Measurements from ENCODE around the gene TMEM229B.

The TMEM229B gene

DNA sequence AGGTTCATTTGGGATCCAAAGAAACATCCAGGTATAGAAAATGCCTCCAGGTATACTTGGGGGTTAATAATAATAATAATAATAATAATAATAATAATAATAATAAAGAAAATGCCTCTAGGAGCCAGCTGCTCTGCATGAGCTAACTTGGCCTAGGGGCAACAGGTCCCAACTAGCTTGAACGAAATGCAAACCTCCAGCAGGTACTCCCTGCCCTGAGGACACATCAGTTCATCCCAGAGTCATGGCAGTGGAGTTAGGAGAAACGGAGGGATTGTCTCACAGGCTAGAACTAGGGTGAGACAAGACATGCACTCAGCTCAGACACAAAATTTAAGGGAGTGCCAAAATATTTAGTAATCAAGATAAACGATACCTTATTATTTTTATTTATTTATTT, 12.5 kb upstream of the TMEM229B start:
- H3K4me1 ChIP-seq, result no peaks in the 10 kb centered on the region
- no peaks in the 10 kb centered on the region for H3K79me2 ChIP-seq

DNA sequence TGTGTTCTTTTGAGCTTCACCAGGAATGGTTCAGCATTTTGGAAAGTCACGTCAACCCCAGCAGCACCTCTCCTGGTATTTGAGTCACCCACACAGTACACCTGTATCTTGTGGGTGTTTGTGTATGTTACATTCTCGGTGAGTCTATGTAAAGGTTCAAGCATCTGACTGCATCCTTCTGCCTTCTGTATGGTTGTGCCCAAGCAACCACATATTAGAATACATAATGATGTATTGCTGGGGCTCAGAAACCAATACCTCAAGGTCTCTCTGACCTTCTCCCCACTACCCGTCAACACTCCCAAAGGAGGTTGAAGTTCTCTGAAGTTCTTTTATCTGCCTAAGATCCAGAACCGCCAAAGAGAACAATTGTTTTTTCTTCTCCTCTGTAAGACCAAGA, 9.2 kb upstream of the TMEM229B start:
- H3K27me3 ChIP-seq (ENCODE audit: control insufficient read depth, insufficient read depth, low read length), result no peaks in the 10 kb centered on the region

More for the DNA sequence above, 12.5 kb upstream of the TMEM229B start:
- no peak overlapping the region for H2AFZ ChIP-seq
- no peak overlapping the region for H3K27ac ChIP-seq
- H3K9ac ChIP-seq, result no peak overlapping the region
- H3K4me3 ChIP-seq (ENCODE audit: low read depth, low read length), result no peak overlapping the region
- H3K9me3 ChIP-seq (ENCODE audit: control insufficient read depth, low read length), result no peaks in the 10 kb centered on the region
- H3K36me3 ChIP-seq (ENCODE audit: control insufficient read depth, insufficient read depth, low read length), result no peaks in the 10 kb centered on the region
- H3K27me3 ChIP-seq (ENCODE audit: control insufficient read depth, insufficient read depth, low read length), result no peaks in the 10 kb centered on the region
- TF ChIP-seq, protein P1, sequence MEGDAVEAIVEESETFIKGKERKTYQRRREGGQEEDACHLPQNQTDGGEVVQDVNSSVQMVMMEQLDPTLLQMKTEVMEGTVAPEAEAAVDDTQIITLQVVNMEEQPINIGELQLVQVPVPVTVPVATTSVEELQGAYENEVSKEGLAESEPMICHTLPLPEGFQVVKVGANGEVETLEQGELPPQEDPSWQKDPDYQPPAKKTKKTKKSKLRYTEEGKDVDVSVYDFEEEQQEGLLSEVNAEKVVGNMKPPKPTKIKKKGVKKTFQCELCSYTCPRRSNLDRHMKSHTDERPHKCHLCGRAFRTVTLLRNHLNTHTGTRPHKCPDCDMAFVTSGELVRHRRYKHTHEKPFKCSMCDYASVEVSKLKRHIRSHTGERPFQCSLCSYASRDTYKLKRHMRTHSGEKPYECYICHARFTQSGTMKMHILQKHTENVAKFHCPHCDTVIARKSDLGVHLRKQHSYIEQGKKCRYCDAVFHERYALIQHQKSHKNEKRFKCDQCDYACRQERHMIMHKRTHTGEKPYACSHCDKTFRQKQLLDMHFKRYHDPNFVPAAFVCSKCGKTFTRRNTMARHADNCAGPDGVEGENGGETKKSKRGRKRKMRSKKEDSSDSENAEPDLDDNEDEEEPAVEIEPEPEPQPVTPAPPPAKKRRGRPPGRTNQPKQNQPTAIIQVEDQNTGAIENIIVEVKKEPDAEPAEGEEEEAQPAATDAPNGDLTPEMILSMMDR (IDR thresholded peaks at IDR 0.05), result no peak
- no peak overlapping the region for H3K4me2 ChIP-seq (ENCODE audit: low read length)

DNA sequence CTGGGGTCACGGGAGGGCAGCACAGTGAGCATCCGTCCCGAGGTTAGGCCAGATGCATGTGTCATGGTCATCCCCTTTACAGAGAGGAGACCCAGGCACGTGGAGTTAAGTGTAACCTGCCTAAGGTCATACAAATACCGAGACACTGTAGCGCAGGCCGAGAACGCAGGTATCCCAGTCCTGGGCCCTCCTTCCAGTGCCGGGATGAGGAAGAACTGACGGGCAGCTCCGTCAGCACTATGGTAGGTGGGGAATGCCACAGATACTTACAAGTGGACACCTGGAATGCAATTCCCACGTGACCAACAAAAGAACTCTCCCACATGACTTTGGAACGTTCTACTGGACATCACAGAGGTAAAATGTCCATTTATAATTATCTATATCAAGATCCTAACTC, 8.7 kb upstream of the TMEM229B start:
- Histone ChIP-seq H3K27ac (no peak overlapping the region), H3K9ac (no peak overlapping the region), H3K4me3 (ENCODE audit: low read depth, low read length) (no peak overlapping the region), H3K4me2 (ENCODE audit: low read length) (no peak overlapping the region), H2AFZ (no peak overlapping the region), H3K36me3 (ENCODE audit: control insufficient read depth, insufficient read depth, low read length) (no peaks in the 10 kb centered on the region), H3K27me3 (ENCODE audit: control insufficient read depth, insufficient read depth, low read length) (no peaks in the 10 kb centered on the region), H3K9me3 (ENCODE audit: control insufficient read depth, low read length) (no peaks in the 10 kb centered on the region), H3K79me2 (no peaks in the 10 kb centered on the region), H3K4me1 (no peaks in the 10 kb centered on the region)
- TF ChIP-seq, protein P1 (IDR thresholded peaks at IDR 0.05), result no peak

More for the DNA sequence above, 9.2 kb upstream of the TMEM229B start:
- Histone ChIP-seq H3K4me2 (ENCODE audit: low read length) (no peak overlapping the region), H3K27ac (no peak overlapping the region), H3K36me3 (ENCODE audit: control insufficient read depth, insufficient read depth, low read length) (no peaks in the 10 kb centered on the region), H3K4me1 (no peaks in the 10 kb centered on the region), H2AFZ (no peak overlapping the region), H3K4me3 (ENCODE audit: low read depth, low read length) (no peak overlapping the region), H3K9ac (no peak overlapping the region), H3K79me2 (no peaks in the 10 kb centered on the region), H3K9me3 (ENCODE audit: control insufficient read depth, low read length) (no peaks in the 10 kb centered on the region)
- TF ChIP-seq, protein P1 (IDR thresholded peaks at IDR 0.05), result no peak

DNA sequence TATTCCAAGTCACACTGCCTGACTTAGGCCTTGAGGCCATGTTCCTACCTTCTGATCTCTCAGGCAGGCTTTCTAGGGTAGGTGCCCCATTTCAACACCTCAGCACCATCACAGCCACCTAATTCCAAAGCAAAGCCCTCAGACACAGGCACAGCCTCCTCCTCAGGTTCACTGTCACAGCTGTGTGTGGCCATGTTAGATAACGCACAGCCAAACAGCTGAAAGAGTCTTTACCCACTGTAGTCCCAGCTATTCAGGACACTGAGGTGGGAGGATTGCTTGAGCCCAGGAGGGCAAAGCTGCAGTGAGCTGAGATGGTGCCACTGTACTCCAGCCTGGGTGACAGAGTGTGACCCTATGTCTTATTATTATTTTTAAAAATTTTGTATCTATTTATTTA, 7.3 kb upstream of the TMEM229B start:
- Histone ChIP-seq H3K9ac (no peak overlapping the region), H3K36me3 (ENCODE audit: control insufficient read depth, insufficient read depth, low read length) (no peaks in the 10 kb centered on the region), H3K79me2 (no peaks in the 10 kb centered on the region), H3K27me3 (ENCODE audit: control insufficient read depth, insufficient read depth, low read length) (no peaks in the 10 kb centered on the region), H3K4me1 (peaks cover 4% of the 10 kb centered on the region), H3K27ac (no peak overlapping the region), H3K4me3 (ENCODE audit: low read depth, low read length) (no peak overlapping the region), H2AFZ (no peak overlapping the region), H3K9me3 (ENCODE audit: control insufficient read depth, low read length) (no peaks in the 10 kb centered on the region), H3K4me2 (ENCODE audit: low read length) (no peak overlapping the region)
- TF ChIP-seq, protein P1 (IDR thresholded peaks at IDR 0.05), result no peak

DNA sequence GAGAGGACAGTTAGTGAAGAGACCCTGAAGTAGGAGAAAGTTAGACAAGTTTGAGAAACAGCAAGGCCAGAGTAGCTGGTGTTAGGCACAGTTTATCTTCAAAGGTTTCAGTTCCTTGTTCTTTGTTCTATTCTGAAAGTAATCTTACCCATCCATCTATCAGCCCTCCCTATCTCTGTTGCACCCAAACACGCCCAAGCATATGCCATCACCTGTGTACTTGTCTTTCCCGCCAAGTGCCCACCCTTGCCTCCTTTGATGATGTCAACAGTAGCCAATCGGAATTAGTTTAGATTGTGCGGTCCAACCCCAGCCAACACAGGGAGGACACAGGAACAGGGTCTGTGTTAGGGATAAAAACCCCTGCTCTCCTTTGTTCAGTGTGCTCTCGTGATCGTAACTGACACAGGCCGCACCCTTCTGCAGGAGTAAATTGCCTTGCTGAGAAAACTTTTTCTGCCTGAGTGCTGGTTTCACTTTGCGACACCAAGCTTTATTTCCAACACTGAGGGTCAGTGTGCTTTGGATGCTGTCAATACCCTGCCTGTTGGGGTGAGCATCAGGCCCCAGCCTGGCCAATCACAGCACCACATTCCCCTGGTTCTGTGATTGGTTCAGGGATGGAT, 4.7 kb upstream of the TMEM229B start:
- no peaks in the 10 kb centered on the region for H3K27me3 ChIP-seq (ENCODE audit: control insufficient read depth, insufficient read depth, low read length)
- TF ChIP-seq, protein P1 (IDR thresholded peaks at IDR 0.05), result no peak
- no peaks in the 10 kb centered on the region for H3K9me3 ChIP-seq (ENCODE audit: control insufficient read depth, low read length)
- no peak overlapping the region for H3K27ac ChIP-seq
- no peaks in the 10 kb centered on the region for H3K36me3 ChIP-seq (ENCODE audit: control insufficient read depth, insufficient read depth, low read length)
- H2AFZ ChIP-seq, result no peak overlapping the region
- H3K4me3 ChIP-seq (ENCODE audit: low read depth, low read length), result no peak overlapping the region
- no peaks in the 10 kb centered on the region for H3K79me2 ChIP-seq
- no peak overlapping the region for H3K9ac ChIP-seq
- no peak overlapping the region for H3K4me2 ChIP-seq (ENCODE audit: low read length)
- H3K4me1 ChIP-seq, result peaks cover 6% of the 10 kb centered on the region

All from parathyroid adenoma (tissue), 2 donors.